Measurements from ENCODE around the gene PACRG. TPM values are rescaled to one million over a fixed set of nuclear protein-coding genes. Genes with fewer than 3 reads are reported as not detected.

The PACRG gene
- total and polyA plus RNA-seq, 2 of the 4 experiments (the other 2 are of a cell fraction), result not detected

DNA sequence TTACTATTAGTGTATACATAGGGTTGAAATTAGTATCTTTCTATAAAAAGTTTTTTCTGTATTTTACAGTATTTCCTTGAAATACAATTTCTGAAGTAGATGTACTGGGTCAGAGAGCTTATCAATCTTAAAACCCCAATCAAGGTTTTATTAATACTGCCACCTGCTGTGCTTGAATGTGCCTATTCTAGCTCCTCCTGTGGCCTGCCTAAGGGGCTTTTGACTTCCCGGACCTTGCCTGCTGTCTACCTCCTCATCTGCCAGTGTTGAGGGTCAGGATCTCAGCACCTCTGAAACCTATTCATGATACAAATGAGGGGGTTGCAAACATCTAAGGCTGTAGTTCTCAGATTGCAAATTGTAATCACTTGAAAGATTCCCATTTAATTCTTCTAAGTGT lies 9.2 kb downstream of the PACRG start:
- Histone ChIP-seq H2BK5ac (ENCODE audit: low read depth, low read length, poor library complexity, severe bottlenecking) (no peak overlapping the region), H3K36me3 (ENCODE audit: control insufficient read depth, insufficient read depth, low read length) (no peaks in the 10 kb centered on the region), H4K91ac (ENCODE audit: insufficient read depth, low read depth, low read length) (no peak overlapping the region), H2AFZ (replicated peaks; ENCODE audit: low read length, poor library complexity) (no peak overlapping the region), H2BK20ac (ENCODE audit: low read depth, low read length) (no peak overlapping the region), H3K4me3 (ENCODE audit: insufficient read depth, low read depth, low read length) (no peak overlapping the region), H3K14ac (replicated peaks; ENCODE audit: low read depth, low read length) (no peak overlapping the region), H3K4me1 (ENCODE audit: control insufficient read depth, insufficient read depth, low read length) (no peaks in the 10 kb centered on the region), H3K9me3 (ENCODE audit: control insufficient read depth, insufficient read depth, low read length) (no peaks in the 10 kb centered on the region), H4K5ac (ENCODE audit: low read depth, low read length) (no peak overlapping the region), H3K4me2 (ENCODE audit: low read depth, low read length) (no peak overlapping the region), H3K9ac (ENCODE audit: low read depth, low read length) (no peak overlapping the region), H4K20me1 (ENCODE audit: insufficient read depth, low read length) (no peaks in the 10 kb centered on the region), H3K23ac (ENCODE audit: low read depth, low read length) (no peak overlapping the region), H4K8ac (ENCODE audit: low read depth in 2 of 2, low read length in 2 of 2) (no peak overlapping the region), H2BK120ac (ENCODE audit: low read depth, low read length) (no peak overlapping the region), H2AK5ac (ENCODE audit: low read depth, low read length) (no peak overlapping the region), H3K27me3 (ENCODE audit: control insufficient read depth, insufficient read depth, low read length) (no peaks in the 10 kb centered on the region), H2BK15ac (ENCODE audit: low read depth, low read length) (no peak overlapping the region), H3K9me1 (ENCODE audit: insufficient read depth, low read length) (no peaks in the 10 kb centered on the region), H3K4ac (ENCODE audit: low read depth, low read length) (no peak overlapping the region), H3K18ac (ENCODE audit: low read depth, low read length) (no peak overlapping the region), H3K27ac (ENCODE audit: insufficient read depth, low read length) (no peak overlapping the region), H3K79me1 (ENCODE audit: low read depth in 1 of 2, low read length in 2 of 2) (no peaks in the 10 kb centered on the region), H3K56ac (ENCODE audit: extremely low read depth, insufficient read depth, low read length) (no peak overlapping the region), H2AK9ac (replicated peaks; ENCODE audit: low read depth, low read length, poor library complexity) (no peak overlapping the region)
- TF ChIP-seq, protein P1, sequence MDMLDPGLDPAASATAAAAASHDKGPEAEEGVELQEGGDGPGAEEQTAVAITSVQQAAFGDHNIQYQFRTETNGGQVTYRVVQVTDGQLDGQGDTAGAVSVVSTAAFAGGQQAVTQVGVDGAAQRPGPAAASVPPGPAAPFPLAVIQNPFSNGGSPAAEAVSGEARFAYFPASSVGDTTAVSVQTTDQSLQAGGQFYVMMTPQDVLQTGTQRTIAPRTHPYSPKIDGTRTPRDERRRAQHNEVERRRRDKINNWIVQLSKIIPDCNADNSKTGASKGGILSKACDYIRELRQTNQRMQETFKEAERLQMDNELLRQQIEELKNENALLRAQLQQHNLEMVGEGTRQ (IDR thresholded peaks at IDR 0.05; ENCODE audit: low read depth, low read length), result no peak
- no peak for TF ChIP-seq NFE2L2 (IDR thresholded peaks at IDR 0.05; ENCODE audit: low read depth, low read length)
- intact Hi-C loops (cut with micrococcal nuclease), result no loop called here
- DNase-seq, result no peak
- in situ Hi-C loops (cut with MboI; ENCODE audit: low sequenced_read_pairs), result loop anchor here (25.0 kb wide), 1 partner anchor 1325 kb away; no protein-coding TSS in a partner anchor
- CTCF ChIA-PET, result no interaction called here
- dilution Hi-C loops (cut with HindIII; ENCODE audit: low sequenced_read_pairs, unreplicated experiment), result no loop called here
- no peak for ATAC-seq (ENCODE audit: low read depth)
- no CpG with 5 or more reads among the region's 1 CpG for WGBS, 2 experiments (ENCODE audit: extremely low coverage in 2 of 2, insufficient read length in 1 of 2)
- POLR2A ChIA-PET (ENCODE audit: unreplicated experiment), result no interaction called here
- BruUV-seq (replicated peaks), result no TSS peak
